GM10266 (cell line): ENCODE results near the gene TMEM218.

Experiments used
- DNase-seq: peaks from one replicate; pipeline ENCODE4 v3.0.0; 2012; ENCODE audit errors: extremely low spot score
- TF ChIP-seq, protein P1 (sequence below): IDR thresholded peaks from 2 replicates; pipeline ENCODE4 v1.5.1; 2012; ENCODE audit warnings: mild to moderate bottlenecking, low read depth; ENCODE audit not compliant: control insufficient read depth, insufficient read depth; ENCODE audit errors: missing control alignments

Gene TMEM218

DNA sequence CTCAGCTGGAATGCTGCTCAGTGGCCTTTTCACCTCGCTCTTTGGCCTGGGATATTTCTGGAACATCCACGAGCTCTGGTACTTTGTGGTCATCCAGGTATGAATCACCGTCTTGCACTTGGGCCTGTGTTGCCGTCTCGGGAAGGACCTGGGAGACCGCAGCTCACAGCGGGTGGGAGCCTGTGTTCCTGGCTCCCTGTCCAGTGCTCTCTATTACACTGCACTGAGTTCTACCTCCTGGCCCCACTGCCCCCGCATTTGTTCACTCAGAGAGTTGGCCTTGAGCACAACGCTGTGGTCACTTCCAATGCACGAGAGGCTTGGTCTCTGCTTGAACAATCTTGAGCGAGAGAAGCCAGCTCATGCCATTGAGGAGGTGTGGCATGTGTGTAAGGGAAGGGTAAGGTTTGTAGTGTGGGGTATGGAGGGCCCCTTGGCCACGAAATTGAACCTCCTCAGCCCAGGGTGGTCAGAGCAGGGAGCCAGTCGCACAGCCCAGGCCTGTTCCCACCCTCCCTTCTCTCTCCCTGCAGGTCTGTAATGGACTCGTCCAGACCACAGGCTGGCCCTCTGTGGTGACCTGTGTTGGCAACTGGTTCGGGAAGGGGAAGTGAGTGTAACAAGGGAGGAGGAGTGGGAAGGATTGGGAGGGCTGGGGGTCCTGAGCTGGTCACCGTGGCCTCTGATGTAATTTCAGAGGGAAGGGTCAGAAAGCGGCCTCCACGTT lies 32.1 kb downstream of the TMEM218 start:
- no peak for DNase-seq
- TF ChIP-seq, protein P1, sequence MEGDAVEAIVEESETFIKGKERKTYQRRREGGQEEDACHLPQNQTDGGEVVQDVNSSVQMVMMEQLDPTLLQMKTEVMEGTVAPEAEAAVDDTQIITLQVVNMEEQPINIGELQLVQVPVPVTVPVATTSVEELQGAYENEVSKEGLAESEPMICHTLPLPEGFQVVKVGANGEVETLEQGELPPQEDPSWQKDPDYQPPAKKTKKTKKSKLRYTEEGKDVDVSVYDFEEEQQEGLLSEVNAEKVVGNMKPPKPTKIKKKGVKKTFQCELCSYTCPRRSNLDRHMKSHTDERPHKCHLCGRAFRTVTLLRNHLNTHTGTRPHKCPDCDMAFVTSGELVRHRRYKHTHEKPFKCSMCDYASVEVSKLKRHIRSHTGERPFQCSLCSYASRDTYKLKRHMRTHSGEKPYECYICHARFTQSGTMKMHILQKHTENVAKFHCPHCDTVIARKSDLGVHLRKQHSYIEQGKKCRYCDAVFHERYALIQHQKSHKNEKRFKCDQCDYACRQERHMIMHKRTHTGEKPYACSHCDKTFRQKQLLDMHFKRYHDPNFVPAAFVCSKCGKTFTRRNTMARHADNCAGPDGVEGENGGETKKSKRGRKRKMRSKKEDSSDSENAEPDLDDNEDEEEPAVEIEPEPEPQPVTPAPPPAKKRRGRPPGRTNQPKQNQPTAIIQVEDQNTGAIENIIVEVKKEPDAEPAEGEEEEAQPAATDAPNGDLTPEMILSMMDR: no peak

DNA sequence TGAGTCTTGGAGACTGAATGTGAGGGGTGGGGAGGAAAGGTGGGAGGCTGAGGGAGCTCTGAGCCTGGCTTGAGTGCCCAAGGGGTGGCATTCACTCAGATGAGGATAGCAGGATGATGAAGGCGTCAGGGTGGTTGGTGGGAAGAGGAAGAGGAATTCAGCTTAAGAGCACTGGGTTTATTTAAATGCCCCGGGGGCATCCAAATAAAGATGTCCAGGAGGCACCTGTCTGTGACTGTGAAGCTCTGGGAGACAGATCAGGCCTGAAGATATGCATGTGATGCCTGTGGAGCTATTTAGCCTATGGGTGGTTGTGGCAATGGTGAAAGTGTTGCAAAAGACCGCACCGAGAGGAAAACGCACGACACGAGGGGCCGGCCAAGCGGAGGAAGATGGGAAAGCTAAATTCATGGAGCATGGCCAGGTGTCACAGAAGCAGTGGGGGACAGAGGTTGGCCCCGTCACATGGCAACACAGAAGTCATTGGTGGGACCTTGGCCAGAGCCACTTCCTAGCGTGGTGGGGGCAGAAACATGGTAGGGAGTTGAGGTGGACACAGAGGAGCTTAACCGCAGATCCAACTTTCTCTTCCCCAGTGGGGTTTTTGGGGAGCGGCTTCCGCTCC lies 32.8 kb downstream of the TMEM218 start:
- DNase-seq: no peak

DNA sequence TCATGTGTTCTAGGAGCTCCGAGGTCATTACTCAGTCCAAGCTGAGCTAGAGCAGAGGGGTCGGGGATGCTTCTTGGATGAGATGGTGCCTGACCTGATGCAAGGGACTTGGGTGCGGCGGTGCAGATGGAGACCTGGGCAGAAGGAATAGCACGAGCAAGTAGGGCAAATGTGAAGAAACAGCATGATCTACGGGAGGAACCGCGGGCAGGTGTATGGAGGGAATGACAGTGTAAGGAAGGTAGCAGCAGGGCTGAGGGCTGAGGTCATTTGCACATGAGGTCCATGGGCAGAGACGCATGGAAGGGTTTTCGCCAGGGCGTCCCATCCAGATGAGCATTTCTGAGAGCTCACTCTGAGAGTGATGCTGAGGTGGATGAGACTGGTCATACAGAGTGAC lies 33.4 kb downstream of the TMEM218 start:
- no peak for DNase-seq
- TF ChIP-seq, protein P1: no peak

More for the DNA sequence above, 32.8 kb downstream of the TMEM218 start:
- TF ChIP-seq, protein P1: no peak

DNA sequence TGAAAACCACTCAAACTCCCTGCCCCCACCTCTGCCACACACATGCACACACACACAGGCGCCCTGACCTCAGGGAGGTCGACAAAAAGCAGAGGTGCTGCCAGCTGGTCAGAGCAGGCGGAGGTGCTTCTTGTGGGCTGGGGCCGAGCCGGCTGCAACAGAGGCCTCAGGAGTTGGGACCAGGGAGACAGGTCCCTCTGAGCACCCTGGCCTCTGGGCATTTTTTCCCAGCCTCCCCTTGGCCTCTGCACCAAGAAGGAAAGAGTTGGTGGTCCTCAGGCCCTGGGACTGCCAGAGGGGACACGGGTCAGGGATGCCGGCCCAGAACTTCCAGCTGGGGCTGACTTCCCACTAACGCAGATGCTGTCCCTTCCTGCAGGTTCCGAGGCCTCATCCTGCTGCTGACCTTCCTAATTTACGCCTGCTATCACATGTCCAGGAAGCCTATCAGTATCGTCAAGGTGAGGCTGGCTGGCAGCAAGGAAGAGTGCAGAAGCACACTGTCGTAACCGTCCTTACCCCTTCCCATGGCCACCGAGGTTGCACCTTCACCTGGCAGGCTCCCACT lies 35.0 kb downstream of the TMEM218 start:
- DNase-seq: no peak
- TF ChIP-seq, protein P1: no peak

DNA sequence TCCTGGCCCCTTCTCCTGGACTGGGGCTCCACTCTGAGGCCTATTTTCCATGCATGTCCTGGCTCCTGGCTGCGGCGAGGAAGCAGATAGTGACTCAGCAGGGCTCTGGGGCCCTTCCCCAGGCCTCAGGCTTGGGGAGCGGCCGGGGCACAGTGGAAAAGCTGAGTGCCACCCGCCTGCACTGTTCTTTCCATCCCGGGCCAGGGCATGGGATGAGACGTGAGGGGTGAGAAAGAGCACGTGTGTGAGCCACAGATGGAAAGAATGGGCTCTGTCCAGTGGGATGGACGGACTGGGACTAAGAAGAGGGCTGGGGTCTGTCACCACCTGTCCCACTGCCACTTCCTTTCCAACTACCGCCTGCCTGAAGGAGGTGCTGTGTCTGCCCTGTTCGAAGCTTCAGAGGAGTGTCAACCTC lies 35.5 kb downstream of the TMEM218 start:
- TF ChIP-seq, protein P1: no peak

DNA sequence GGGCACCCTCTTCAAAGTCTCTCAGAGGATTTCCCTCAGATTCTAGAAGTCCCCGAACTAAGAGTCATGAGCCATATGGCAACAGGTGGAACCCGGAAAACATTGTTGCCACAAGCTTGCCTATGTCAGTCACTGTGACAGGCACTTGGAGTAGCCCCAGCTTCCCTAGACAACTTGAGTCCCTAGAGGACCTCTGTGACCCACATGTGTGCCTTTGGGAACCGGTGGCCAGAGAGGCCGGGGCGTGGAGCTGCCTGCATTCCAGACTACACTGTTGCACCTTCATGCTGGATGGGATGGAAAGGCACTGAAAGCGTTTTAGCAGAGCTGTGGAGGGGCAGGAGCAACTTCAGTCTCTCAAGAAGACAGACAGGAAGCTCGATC lies 36.2 kb downstream of the TMEM218 start:
- TF ChIP-seq, protein P1: no peak
- DNase-seq: no peak

More for the DNA sequence above, 35.5 kb downstream of the TMEM218 start:
- no peak for DNase-seq
